ENCODE data around the gene HSH2D. TPM values are rescaled to one million over a fixed set of nuclear protein-coding genes. Genes with fewer than 3 reads are reported as not detected.

HSH2D gene
- total and polyA plus RNA-seq, 8 donors, result 2.2 to 13.2 (median 4.5) TPM

DNA sequence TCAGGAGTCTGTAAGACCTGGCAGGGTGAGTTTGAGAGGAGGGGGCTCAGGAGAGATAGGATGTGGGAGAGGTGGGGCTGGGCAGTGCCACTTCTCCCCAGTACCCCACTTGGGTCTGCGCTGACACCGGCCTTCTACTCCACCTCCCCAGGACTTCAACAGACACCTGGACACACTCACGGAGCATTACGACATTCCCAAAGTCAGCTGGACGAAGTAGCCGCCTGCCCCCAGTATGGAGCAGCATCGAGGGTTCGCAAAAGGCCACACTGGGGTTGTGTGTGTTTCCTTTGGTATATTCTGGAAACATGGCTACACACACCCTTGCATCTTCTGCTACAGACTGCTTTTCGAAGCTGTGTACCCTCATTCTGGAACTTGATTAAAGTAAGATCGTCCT lies 47.3 kb downstream of the HSH2D start:
- peaks cover 0 to 29% (median 7%) of the 10 kb centered on the region in 3 donors for H3K36me3 ChIP-seq
- WGBS, 2 donors, result 93 to 94% methylated on average over 9 to 10 of the region's 10 CpGs
- intact Hi-C loops (cut with DNase I), result no loop called here

GRCh38 chr19:16191216-16191908 lies 47.9 kb downstream of the HSH2D start:
- Histone ChIP-seq H3K4me3 (no peak overlapping the region), H3K4me1 (peaks cover 0 to 5% (median 5%) of the 10 kb centered on the region in 3 donors), H3K36me3 (peaks cover 0 to 29% (median 7%) of the 10 kb centered on the region in 3 donors), H3K9me3 (no peaks in the 10 kb centered on the region), H3K27ac (no peak overlapping the region), H3K27me3 (no peaks in the 10 kb centered on the region)
- no peak for FAIRE-seq
- peak in 1 of 6 donors; percentile 45 for DNase-seq
- 76 to 77% methylated on average over 16 of the region's 16 CpGs for WGBS, 2 donors
- TF ChIP-seq, protein P1, sequence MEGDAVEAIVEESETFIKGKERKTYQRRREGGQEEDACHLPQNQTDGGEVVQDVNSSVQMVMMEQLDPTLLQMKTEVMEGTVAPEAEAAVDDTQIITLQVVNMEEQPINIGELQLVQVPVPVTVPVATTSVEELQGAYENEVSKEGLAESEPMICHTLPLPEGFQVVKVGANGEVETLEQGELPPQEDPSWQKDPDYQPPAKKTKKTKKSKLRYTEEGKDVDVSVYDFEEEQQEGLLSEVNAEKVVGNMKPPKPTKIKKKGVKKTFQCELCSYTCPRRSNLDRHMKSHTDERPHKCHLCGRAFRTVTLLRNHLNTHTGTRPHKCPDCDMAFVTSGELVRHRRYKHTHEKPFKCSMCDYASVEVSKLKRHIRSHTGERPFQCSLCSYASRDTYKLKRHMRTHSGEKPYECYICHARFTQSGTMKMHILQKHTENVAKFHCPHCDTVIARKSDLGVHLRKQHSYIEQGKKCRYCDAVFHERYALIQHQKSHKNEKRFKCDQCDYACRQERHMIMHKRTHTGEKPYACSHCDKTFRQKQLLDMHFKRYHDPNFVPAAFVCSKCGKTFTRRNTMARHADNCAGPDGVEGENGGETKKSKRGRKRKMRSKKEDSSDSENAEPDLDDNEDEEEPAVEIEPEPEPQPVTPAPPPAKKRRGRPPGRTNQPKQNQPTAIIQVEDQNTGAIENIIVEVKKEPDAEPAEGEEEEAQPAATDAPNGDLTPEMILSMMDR (IDR thresholded peaks at IDR 0.05), result no peak
- intact Hi-C loops (cut with DNase I), result no loop called here
- ATAC-seq, result no peak

More for the DNA sequence above, 47.3 kb downstream of the HSH2D start:
- no peaks in the 10 kb centered on the region for H3K27me3 ChIP-seq
- H3K27ac ChIP-seq, result no peak overlapping the region
- H3K9me3 ChIP-seq, result no peaks in the 10 kb centered on the region
- ATAC-seq, result no peak
- FAIRE-seq, result no peak
- TF ChIP-seq, protein P1 (IDR thresholded peaks at IDR 0.05), result no peak
- no peak for DNase-seq
- H3K4me3 ChIP-seq, result no peak overlapping the region
- H3K4me1 ChIP-seq, result peaks cover 0 to 9% (median 9%) of the 10 kb centered on the region in 3 donors

GRCh38 chr19:16193466-16193865 lies 50.0 kb downstream of the HSH2D start:
- TF ChIP-seq, protein P1 (IDR thresholded peaks at IDR 0.05), result no peak
- no peaks in the 10 kb centered on the region for H3K9me3 ChIP-seq
- intact Hi-C loops (cut with DNase I), result no loop called here
- 93 to 98% methylated on average over 10 of the region's 10 CpGs for WGBS, 2 donors
- H3K36me3 ChIP-seq, result peaks cover 0 to 29% (median 7%) of the 10 kb centered on the region in 3 donors
- FAIRE-seq (no peak), ATAC-seq (no peak), DNase-seq (no peak)
- no peak overlapping the region for H3K4me3 ChIP-seq
- no peak overlapping the region for H3K27ac ChIP-seq
- H3K27me3 ChIP-seq, result no peaks in the 10 kb centered on the region
- H3K4me1 ChIP-seq, result peaks cover 0 to 6% (median 6%) of the 10 kb centered on the region in 3 donors

GRCh38 chr19:16197188-16197621 lies 53.7 kb downstream of the HSH2D start:
- Histone ChIP-seq H3K36me3 (peaks cover 0 to 3% (median 0%) of the 10 kb centered on the region in 3 donors), H3K4me1 (peaks cover 3 to 10% (median 6%) of the 10 kb centered on the region in 3 donors), H3K27me3 (no peaks in the 10 kb centered on the region), H3K4me3 (peak overlapping the region; percentile 60 to 100 (median 78)), H3K27ac (peak overlapping the region in 3 of 4 donors; percentile 48 to 59 (median 52)), H3K9me3 (no peaks in the 10 kb centered on the region)
- ATAC-seq, result peak in 3 of 4 donors; percentile 4 to 20 (median 6)
- 5 to 10% methylated on average over 2 of the region's 2 CpGs for WGBS, 2 donors
- TF ChIP-seq, protein P1 (IDR thresholded peaks at IDR 0.05), result no peak
- intact Hi-C loops (cut with DNase I), result no loop called here
- no peak for FAIRE-seq
- DNase-seq, result no peak

Measured in pancreas (tissue), 10 donors.